Measurements from ENCODE around the gene BTN3A1.
A peak's percentile ranks its signal among the peaks of the same experiment; 100 is the strongest.
"Not testable (repeated sequence)": the region's sequence is repeated elsewhere in the genome, so short reads cannot be mapped to it uniquely, and the experiment has no call there.

BTN3A1 gene

GRCh38 chr6:26445934-26446667 lies 44.0 kb downstream of the BTN3A1 start:
- DNase-seq, result no peak

DNA sequence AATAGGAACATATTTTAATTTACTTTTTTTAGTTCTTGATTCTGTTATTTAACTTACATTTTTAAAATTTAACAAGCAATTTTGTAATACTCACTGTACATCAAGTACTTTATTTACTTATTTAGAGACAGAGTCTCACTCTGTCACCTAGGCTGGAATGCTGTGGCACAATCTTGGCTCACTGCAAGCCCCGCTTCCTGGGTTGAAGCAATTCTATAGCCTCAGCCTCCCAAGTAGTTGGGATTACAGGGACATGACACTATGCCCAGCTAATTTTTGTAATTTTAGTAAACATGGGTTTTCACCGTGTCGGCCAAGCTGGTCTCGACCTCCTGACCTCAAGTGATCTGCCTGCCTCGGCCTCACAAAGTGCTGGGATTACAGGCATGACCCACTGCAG lies 45.2 kb downstream of the BTN3A1 start:
- DNase-seq, result no peak

DNA sequence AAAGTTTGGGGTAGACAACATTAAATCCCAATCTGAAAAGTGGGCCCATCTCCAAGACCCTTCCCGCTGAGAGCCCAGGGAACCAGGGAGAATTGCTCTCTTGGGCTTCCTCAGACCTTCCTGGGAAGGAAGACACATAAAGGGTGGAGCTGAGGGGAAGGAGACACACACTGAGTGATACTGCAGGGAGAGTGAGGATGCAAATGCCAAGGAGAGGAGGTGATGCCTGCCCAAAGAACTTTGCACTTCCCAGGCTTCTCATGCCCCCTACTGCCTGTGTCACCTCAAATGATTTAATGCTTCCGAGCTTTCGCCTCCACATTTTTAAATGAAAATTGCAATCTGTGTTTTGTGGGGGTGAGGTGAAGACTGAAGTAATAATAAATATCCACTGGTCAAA lies 48.2 kb downstream of the BTN3A1 start:
- no peak for DNase-seq

DNA sequence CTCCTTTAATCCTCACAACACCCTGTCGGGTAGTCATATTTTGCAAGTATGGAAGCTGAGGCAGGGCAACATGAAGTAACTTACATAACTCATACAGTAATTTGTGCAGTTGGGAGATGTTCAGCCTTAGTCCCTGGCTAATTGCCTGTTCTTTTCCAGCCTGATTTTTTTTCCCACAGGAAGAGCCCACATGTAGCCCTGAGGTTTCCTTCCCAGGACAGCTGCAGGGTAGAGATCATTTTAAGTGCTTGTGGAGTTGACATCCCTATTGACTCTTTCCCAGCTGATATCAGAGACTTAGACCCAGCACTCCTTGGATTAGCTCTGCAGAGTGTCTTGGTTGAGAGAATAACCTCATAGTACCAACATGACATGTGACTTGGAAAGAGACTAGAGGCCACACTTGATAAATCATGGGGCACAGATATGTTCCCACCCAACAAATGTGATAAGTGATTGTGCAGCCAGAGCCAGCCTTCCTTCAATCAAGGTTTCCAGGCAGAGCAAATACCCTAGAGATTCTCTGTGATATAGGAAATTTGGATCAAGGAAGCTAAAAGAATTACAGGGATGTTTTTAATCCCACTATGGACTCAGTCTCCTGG lies 50.7 kb downstream of the BTN3A1 start:
- no peak for DNase-seq

GRCh38 chr6:26454631-26455030 lies 52.6 kb downstream of the BTN3A1 start:
- no peak for DNase-seq

DNA sequence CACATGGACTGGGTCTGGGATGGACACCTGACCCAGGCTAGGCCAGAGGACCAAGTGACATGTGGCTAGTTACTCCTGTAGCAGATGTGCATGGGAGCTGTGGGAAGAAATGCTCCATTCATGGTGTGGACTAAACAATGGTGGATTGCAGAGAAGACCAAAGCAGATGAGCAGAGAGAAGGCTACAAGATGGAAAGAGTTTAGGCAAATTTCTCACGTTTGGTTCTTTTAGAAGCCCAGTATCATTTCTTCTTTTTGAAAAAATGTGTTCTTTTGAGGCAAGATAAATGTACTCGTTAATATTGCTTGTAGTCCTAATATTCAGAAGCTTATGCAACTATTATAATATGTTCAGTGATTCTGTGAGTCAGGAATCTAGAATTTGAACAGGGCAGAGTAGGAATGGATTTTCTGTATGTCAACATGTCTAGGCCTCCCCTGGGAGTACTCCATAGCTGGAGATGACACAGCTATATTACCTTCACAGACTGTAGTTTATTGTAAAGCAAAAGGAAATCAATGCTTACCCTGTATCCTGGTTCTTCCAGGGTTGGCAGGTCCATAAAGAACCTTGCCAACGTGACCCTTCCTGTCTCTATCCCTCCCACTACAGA lies 53.4 kb downstream of the BTN3A1 start:
- DNase-seq, result no peak

DNA sequence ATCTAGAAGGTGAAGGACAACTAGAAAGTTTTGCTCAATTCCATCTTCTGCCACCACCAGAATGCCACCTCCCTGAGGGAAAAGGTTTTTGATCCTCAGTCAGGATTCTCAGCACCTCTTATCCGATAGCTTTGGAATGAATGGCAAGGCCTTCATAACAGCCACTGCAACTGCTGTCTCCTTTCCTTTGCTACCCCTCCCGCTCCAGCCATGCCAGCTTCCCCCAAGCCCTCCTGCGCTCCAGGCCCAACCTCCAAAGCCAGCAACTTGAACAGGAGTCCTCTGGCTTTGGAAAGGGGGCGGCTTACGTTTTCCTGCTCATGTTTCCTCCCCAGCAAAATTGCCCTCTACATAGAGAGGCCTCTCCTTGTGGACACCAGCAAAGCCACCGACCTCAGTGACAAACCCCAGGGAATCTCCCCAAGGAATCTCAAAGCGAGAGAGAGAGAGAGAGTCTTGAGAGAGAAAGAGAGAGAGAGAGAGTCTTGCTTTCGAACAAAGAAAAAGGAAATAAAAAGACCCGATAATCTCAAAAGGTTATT lies 55.3 kb downstream of the BTN3A1 start:
- DNase-seq, result peak; percentile 72

DNA sequence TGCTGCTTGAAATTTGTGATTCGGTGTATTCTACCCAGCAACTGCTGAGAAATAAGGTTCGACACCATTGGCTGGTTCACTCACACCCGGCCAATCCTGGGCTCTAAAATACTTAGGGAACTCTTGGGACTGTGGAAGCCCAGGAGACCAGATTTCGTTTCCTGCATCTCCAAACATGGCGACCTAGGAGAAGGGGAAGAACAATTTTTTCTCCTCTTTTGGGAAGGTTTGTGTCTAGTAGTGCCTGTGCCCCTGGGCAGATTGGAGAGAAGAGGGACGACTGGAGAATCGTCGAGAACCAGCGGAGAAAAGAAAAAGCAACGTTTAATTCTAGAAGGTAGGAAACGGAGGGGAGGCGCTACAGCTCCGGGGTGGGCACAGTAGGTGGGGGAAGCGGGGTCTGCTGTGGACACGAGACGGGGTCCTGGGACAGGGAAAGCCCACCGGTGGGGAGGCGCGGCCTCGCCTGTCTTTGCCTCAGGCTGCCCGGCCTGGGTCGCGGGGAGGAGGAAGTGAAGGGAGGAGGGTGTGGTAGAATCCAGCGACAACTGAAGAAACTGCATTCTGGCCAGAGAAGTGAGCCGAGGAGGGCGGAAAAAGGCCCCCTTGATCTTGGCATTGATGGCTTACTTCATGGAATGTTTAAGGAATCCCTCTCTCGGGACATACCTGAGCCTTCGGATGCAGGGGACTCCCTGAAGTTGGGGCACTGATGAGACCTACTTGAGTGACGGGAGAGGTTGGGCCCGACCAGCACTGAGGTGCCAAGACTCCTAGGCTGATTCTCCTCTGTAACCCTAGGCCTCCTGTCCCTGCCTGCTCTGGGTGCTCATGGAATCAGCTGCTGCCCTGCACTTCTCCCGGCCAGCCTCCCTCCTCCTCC lies 56.0 kb downstream of the BTN3A1 start, which contains the start of gene BTN2A1:
BTN2A1 (plus strand) TSS at position 150 of the 883 bp plus-strand sequence; CDS start at position 832, 682 bp downstream.
- DNase-seq, result peak; percentile 92

- no peak for DNase-seq
Observed at GRCh38 chr6:26459023-26459810, 57.1 kb downstream of the BTN3A1 start.

DNA sequence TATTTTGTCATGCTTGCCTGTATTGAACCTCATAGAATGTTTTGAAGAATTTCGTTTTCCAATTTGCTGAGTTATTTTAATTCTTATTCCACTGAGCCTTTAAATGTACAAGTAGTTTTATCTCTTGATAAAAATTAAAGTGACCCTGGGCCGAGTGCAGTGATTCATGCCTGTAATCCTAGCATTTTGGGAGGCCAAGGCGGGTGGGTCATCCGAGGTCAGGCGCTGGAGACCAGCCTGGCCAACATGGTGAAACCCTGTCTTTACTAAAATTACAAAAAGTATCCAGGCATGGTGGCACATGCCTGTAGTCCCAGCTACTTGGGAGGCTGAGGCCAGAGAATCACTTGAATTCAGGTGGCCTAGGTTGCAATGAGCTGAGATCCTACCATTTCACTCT lies 59.3 kb downstream of the BTN3A1 start:
- not testable (repeated sequence) for DNase-seq

GRCh38 chr6:26464014-26464413 lies 61.9 kb downstream of the BTN3A1 start:
- no peak for DNase-seq

DNA sequence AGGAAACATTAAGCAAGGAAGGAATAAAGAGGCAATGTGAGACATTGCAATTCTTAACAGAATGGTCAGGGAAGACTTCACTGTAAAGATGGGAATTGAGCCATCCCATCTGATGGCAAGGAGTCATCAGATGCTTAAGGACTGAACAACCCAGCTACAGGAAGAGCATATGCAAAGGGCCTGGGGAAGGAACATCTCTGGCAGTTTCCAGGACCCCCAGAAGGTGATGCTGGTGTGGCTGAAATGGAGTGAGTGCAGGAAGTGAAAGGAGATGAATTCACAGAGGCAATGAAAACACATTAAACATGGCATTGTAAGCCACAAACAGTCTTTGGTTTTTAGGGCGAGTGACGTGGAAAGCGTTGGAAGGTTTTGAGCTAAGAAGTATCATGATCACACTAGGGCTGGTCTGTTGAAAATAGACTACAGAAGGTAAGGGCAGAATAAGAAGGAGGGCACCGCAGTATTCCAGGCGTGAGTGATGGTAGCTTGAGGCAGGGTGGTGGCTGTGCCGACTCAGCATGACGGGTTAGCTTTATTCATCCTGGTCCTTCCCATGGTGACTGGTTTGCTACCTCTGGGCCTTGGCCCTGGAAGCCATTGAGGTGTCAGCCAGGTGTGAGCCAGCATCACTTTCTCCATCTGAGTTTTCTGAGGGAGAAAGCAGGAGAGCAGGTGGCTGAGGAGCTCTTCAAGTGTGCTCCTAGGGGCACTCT lies 62.5 kb downstream of the BTN3A1 start:
- DNase-seq, result no peak

Measured in femur (tissue), 1 donor.